ENCODE measurements around the gene PGS1.

- TF ChIP-seq POLR2A (IDR thresholded peaks at IDR 0.05; ENCODE audit: low read length) (no peak), GATA1 (IDR thresholded peaks at IDR 0.05; ENCODE audit: low read depth, low read length) (no peak)
Measured at GRCh38 chr17:78393575-78393974, 15.1 kb downstream of the PGS1 start.

All from erythroblast (primary cell).